UCSD-AML1 (cell line): ENCODE measurements around the gene RALGAPA1.

Source experiments
- DNase-seq: peaks from one replicate; lab custom pipeline; 2025; ENCODE audit not compliant: unreplicated experiment; lab: John Stamatoyannopoulos, UW

The RALGAPA1 gene

GRCh38 chr14:35499180-35499579 lies 309.9 kb downstream of the RALGAPA1 start:
- no peak for DNase-seq

DNA sequence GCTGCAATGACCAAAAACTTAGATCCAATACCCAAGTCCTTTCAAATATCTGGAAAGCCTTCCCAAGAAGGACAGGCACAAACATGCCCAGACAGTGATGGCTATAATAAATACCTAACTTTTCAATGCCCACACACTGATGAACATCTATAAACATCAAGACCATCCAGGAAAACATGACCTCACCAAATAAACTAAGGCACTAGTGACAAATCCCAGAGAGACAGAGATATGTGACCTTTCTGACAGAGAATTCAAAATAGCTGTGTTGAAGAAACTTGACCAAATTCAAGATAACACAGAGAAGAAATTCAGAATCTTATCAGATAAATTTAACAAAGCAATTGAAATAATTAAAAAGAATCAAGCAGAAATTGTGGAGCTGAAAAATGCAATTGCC lies 313.8 kb downstream of the RALGAPA1 start:
- no peak for DNase-seq

DNA sequence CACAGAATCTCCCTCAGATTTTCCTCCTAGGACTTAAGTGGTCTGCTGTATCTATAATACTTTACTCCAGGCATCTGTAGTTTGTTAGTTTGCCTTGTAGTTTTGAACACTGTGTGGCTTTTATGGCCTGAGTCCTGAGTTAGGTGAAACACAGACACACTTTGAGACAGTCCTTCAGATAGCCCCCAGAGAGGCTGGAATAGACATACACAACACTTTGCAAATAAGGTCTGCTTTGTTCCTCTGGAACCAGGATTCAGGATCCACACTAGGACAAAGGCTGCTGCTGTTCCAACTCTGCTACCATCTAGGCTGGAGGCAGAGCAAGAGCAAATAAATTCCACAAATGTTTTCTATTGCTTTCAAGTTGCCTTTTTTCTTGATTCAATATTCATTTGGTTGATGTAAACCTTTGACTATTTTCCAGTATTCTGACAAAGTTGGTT lies 316.5 kb downstream of the RALGAPA1 start:
- no peak for DNase-seq
